Body of pancreas (tissue), 4 donors: ENCODE results near the gene SVEP1.

Experiments used
- POLR2A ChIP-seq, 3 donors: fragments of 450-650 bp; IDR thresholded peaks; one replicate each; pipeline ENCODE4 v1.6.1; 2016; ENCODE audit warnings: antibody characterized with exemption in 3 of 3, mild to moderate bottlenecking in 2 of 3
- TF ChIP-seq, protein P1 (sequence below), 7 experiments: fragments of 450-650 bp in 4 of 7; fragments of 200-600 bp in 3 of 7; sonication (generic) in 3 of 7; IDR thresholded peaks; one replicate each; pipeline ENCODE4 v1.5.1; 2016 to 2019; ENCODE audit warnings: antibody characterized with exemption in 7 of 7

DNA sequence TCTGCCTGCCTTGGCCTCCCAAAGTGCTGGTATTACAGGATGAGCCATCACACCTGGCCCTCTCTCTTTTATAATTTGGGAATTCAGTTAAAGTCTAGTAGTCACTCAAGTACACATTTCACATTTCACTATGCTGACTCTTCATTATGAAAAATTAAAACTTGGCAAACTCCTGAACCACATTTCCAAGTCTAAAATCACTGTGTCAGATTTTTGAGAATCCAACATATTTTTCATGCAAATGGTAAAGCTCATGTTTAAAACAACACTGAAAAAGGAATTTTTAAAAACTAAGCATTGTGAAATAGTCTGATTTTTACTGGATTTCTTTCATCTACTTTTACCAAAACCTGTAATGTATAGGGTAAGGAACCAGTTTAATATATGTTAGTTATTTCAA, 92.3 kb downstream of the SVEP1 start:
- TF ChIP-seq, protein P1, sequence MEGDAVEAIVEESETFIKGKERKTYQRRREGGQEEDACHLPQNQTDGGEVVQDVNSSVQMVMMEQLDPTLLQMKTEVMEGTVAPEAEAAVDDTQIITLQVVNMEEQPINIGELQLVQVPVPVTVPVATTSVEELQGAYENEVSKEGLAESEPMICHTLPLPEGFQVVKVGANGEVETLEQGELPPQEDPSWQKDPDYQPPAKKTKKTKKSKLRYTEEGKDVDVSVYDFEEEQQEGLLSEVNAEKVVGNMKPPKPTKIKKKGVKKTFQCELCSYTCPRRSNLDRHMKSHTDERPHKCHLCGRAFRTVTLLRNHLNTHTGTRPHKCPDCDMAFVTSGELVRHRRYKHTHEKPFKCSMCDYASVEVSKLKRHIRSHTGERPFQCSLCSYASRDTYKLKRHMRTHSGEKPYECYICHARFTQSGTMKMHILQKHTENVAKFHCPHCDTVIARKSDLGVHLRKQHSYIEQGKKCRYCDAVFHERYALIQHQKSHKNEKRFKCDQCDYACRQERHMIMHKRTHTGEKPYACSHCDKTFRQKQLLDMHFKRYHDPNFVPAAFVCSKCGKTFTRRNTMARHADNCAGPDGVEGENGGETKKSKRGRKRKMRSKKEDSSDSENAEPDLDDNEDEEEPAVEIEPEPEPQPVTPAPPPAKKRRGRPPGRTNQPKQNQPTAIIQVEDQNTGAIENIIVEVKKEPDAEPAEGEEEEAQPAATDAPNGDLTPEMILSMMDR (IDR thresholded peaks at IDR 0.05) = no peak
- TF ChIP-seq POLR2A (IDR thresholded peaks at IDR 0.05) = no peak
